ENCODE measurements around the gene RPGR.

The RPGR gene

GRCh38 chrX:38305971-38306370, 21.3 kb downstream of the RPGR start:
- H3K9me3 Mint-ChIP-seq: no peaks in the 10 kb centered on the region
- no peak overlapping the region for H3K27ac Mint-ChIP-seq
- H3K4me1 Mint-ChIP-seq (ENCODE audit: low read depth): no peaks in the 10 kb centered on the region
- no peak for DNase-seq (ENCODE audit: low spot score)
- H3K4me3 Mint-ChIP-seq: no peak overlapping the region
- no peaks in the 10 kb centered on the region for H3K36me3 Mint-ChIP-seq (ENCODE audit: low read depth)
- H3K27me3 Mint-ChIP-seq (ENCODE audit: low read depth): no peaks in the 10 kb centered on the region

GRCh38 chrX:38304010-38304409, 23.3 kb downstream of the RPGR start:
- Mint-ChIP-seq H3K27ac (no peak overlapping the region), H3K9me3 (no peaks in the 10 kb centered on the region), H3K27me3 (ENCODE audit: low read depth) (no peaks in the 10 kb centered on the region), H3K4me1 (ENCODE audit: low read depth) (no peaks in the 10 kb centered on the region), H3K36me3 (ENCODE audit: low read depth) (no peaks in the 10 kb centered on the region), H3K4me3 (no peak overlapping the region)
- no peak for DNase-seq (ENCODE audit: low spot score)

DNA sequence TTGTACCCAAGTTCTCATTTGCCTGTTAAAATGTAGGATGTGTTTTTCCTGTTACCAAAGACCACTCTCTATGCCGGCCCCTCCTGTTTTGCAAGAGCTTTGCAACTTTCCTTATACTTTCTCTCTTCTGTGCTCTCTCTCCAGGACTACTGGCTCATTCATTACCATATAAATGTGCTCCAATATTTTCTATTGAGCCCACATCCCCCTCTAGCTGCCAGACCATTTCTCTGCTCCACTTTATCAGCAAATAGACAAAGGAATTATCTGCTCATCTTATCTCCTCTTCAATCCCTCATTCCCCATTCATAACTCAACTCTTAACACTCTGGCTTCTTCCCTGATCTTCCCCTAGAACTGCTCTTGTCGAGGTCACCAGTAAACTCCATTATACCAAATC, 33.6 kb downstream of the RPGR start:
- DNase-seq (ENCODE audit: low spot score): no peak
- H3K9me3 Mint-ChIP-seq: no peaks in the 10 kb centered on the region
- no peaks in the 10 kb centered on the region for H3K27me3 Mint-ChIP-seq (ENCODE audit: low read depth)
- H3K4me1 Mint-ChIP-seq (ENCODE audit: low read depth): no peaks in the 10 kb centered on the region
- H3K27ac Mint-ChIP-seq: no peak overlapping the region
- no peaks in the 10 kb centered on the region for H3K36me3 Mint-ChIP-seq (ENCODE audit: low read depth)
- no peak overlapping the region for H3K4me3 Mint-ChIP-seq

DNA sequence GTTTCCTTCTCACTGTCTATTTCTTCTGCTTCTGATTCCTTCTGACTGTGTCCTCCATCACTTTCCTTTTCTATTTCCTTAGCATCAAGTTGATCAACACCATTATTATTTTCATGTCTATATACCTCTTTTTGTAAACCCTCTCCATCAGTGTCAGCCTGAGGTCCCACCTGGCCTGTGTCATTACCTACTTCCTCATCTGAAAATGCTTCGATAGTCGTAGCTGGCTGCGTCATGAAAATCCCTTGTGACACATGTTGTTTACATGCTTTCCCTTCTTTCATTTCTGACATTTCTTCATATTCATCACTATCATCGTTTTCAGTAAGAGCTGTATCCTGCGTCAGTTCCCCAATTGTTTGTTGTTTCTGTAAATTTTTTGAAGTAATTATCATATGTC, 39.6 kb downstream of the RPGR start:
- H3K4me1 Mint-ChIP-seq (ENCODE audit: low read depth): no peaks in the 10 kb centered on the region
- no peak overlapping the region for H3K27ac Mint-ChIP-seq
- no peaks in the 10 kb centered on the region for H3K9me3 Mint-ChIP-seq
- no peaks in the 10 kb centered on the region for H3K27me3 Mint-ChIP-seq (ENCODE audit: low read depth)
- no peak for DNase-seq (ENCODE audit: low spot score)
- no peaks in the 10 kb centered on the region for H3K36me3 Mint-ChIP-seq (ENCODE audit: low read depth)
- no peak overlapping the region for H3K4me3 Mint-ChIP-seq

- DNase-seq (ENCODE audit: low spot score): no peak
- no peaks in the 10 kb centered on the region for H3K27me3 Mint-ChIP-seq (ENCODE audit: low read depth)
- no peaks in the 10 kb centered on the region for H3K4me1 Mint-ChIP-seq (ENCODE audit: low read depth)
- no peak overlapping the region for H3K4me3 Mint-ChIP-seq
- no peaks in the 10 kb centered on the region for H3K36me3 Mint-ChIP-seq (ENCODE audit: low read depth)
- H3K9me3 Mint-ChIP-seq: no peaks in the 10 kb centered on the region
- no peak overlapping the region for H3K27ac Mint-ChIP-seq
Measured at GRCh38 chrX:38285649-38286048, 41.7 kb downstream of the RPGR start.

DNA sequence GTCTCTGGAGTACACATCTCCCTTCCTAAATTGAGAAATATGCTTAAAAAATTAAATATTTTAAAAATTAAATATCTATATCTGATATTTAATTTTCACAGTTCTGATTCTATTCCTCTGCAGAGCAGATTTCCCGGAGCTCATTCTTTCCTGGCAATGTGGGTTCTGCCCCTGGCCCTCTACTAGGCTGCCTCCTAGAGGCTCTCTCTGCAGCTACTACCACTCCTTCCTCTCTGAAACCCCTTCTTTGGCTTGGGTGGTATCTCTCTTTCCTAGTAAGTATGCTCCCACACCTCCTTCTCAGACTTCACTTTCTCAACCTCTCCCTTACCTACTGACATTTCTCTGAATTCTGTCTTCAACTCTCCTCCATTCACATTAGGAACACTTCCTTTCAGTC, 45.3 kb downstream of the RPGR start:
- Mint-ChIP-seq H3K9me3 (no peaks in the 10 kb centered on the region), H3K27ac (no peak overlapping the region)
- no peak for DNase-seq (ENCODE audit: low spot score)

GRCh38 chrX:38279188-38279587, 48.1 kb downstream of the RPGR start:
- Mint-ChIP-seq H3K36me3 (ENCODE audit: low read depth) (no peaks in the 10 kb centered on the region), H3K27me3 (ENCODE audit: low read depth) (no peaks in the 10 kb centered on the region), H3K27ac (no peak overlapping the region), H3K4me1 (ENCODE audit: low read depth) (no peaks in the 10 kb centered on the region), H3K9me3 (no peaks in the 10 kb centered on the region), H3K4me3 (no peak overlapping the region)
- DNase-seq (ENCODE audit: low spot score): no peak

More for the DNA sequence above, 45.3 kb downstream of the RPGR start:
- H3K36me3 Mint-ChIP-seq (ENCODE audit: low read depth): no peaks in the 10 kb centered on the region
- no peak overlapping the region for H3K4me3 Mint-ChIP-seq
- H3K27me3 Mint-ChIP-seq (ENCODE audit: low read depth): no peaks in the 10 kb centered on the region
- no peaks in the 10 kb centered on the region for H3K4me1 Mint-ChIP-seq (ENCODE audit: low read depth)

DNA sequence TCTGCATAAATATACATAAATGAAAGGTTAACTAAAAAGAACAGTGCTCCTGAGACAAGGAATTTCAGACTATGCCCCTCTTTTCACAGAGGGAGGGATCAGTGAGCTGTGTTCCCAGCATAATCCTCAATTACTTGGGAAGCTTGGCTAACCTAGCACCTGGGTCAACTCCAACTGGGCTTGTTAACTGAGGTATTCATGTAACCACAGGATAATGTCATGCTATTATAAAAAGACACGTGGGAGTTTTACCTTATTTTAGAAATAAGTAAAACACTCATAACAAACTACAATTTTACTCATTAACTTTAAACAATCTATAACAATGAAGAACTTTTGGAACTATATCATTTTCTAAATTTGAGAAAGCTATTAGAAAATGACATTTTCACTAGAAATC, 48.6 kb downstream of the RPGR start:
- Mint-ChIP-seq H3K27ac (no peak overlapping the region), H3K9me3 (no peaks in the 10 kb centered on the region), H3K27me3 (ENCODE audit: low read depth) (no peaks in the 10 kb centered on the region), H3K4me1 (ENCODE audit: low read depth) (no peaks in the 10 kb centered on the region), H3K36me3 (ENCODE audit: low read depth) (no peaks in the 10 kb centered on the region), H3K4me3 (no peak overlapping the region)
- DNase-seq (ENCODE audit: low spot score): no peak

DNA sequence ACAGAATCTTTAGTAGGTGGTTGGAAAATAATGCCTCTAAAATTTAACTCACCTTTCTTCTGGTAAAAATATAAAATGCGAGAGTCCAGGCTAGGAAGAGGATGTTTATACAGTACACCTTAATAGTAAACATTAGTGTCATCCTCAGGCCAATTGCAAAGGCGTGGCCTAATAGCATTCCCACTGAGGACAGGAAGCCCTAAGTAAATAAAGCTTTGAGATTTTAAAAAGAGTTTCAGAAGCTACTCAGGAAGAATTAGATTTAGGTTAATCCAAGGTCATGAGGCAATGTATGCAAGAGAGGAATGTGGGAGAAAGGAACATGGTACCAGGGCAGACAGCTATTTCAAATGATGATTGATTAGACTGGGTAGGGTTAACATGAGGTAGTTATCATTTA, 49.5 kb downstream of the RPGR start:
- Mint-ChIP-seq H3K36me3 (ENCODE audit: low read depth) (no peaks in the 10 kb centered on the region), H3K27ac (no peak overlapping the region), H3K4me3 (no peak overlapping the region), H3K9me3 (no peaks in the 10 kb centered on the region), H3K27me3 (ENCODE audit: low read depth) (no peaks in the 10 kb centered on the region), H3K4me1 (ENCODE audit: low read depth) (no peaks in the 10 kb centered on the region)
- DNase-seq (ENCODE audit: low spot score): no peak

- Mint-ChIP-seq H3K4me1 (ENCODE audit: low read depth) (no peaks in the 10 kb centered on the region), H3K36me3 (ENCODE audit: low read depth) (no peaks in the 10 kb centered on the region), H3K4me3 (no peak overlapping the region), H3K9me3 (no peaks in the 10 kb centered on the region), H3K27ac (no peak overlapping the region), H3K27me3 (ENCODE audit: low read depth) (no peaks in the 10 kb centered on the region)
- no peak for DNase-seq (ENCODE audit: low spot score)
Measured at GRCh38 chrX:38277136-38277535, 50.2 kb downstream of the RPGR start.

GRCh38 chrX:38276089-38276488, 51.2 kb downstream of the RPGR start:
- Mint-ChIP-seq H3K27me3 (ENCODE audit: low read depth) (no peaks in the 10 kb centered on the region), H3K9me3 (no peaks in the 10 kb centered on the region), H3K36me3 (ENCODE audit: low read depth) (no peaks in the 10 kb centered on the region), H3K4me3 (no peak overlapping the region), H3K27ac (no peak overlapping the region), H3K4me1 (ENCODE audit: low read depth) (no peaks in the 10 kb centered on the region)
- DNase-seq (ENCODE audit: low spot score): no peak

DNA sequence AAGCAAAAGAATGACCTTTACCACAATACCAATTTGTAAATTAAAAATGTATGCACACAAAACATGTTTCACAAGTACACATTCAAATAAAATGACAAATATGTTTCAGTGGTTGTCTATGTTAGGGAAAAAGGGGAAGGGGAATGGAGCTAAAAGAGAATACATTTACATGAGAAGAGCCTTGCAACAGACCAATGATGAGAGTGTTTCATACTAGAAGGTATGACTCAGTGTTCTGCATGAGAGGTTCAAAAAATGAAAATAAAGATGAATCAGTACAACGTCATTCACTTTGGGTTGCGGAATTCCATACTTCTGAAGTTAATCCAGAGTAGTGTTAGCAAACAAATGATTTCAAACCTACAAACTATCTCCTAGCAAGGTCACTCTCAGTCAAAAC, 51.7 kb downstream of the RPGR start:
- Mint-ChIP-seq H3K9me3 (no peaks in the 10 kb centered on the region), H3K4me1 (ENCODE audit: low read depth) (peaks cover 4% of the 10 kb centered on the region), H3K36me3 (ENCODE audit: low read depth) (no peaks in the 10 kb centered on the region), H3K27ac (no peak overlapping the region), H3K4me3 (no peak overlapping the region), H3K27me3 (ENCODE audit: low read depth) (no peaks in the 10 kb centered on the region)
- no peak for DNase-seq (ENCODE audit: low spot score)

DNA sequence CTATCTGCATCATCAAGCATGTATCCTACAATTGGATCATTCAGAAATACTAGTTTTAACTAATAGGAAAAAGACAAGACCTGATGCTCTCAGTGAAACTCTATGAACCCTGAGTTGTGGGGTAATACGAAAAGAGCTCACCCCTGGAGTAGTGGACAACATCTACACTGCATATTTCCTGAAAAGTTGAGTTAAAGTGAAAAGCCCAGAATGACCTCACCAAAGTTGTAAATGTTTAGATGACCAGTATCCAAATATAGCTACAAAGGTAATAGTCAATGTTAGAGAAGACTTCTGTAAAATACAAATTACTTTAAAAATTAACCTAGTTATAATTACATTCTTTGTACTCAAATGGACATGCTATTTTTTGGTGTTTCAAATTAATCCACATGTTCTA, 53.9 kb downstream of the RPGR start:
- Mint-ChIP-seq H3K4me1 (ENCODE audit: low read depth) (peaks cover 5% of the 10 kb centered on the region), H3K27ac (no peak overlapping the region), H3K4me3 (no peak overlapping the region), H3K9me3 (no peaks in the 10 kb centered on the region), H3K36me3 (ENCODE audit: low read depth) (no peaks in the 10 kb centered on the region), H3K27me3 (ENCODE audit: low read depth) (no peaks in the 10 kb centered on the region)
- no peak for DNase-seq (ENCODE audit: low spot score)

GRCh38 chrX:38271154-38271716, 56.1 kb downstream of the RPGR start:
- Mint-ChIP-seq H3K4me1 (ENCODE audit: low read depth) (peaks cover 5% of the 10 kb centered on the region), H3K4me3 (no peak overlapping the region), H3K27me3 (ENCODE audit: low read depth) (no peaks in the 10 kb centered on the region), H3K9me3 (no peaks in the 10 kb centered on the region), H3K27ac (no peak overlapping the region), H3K36me3 (ENCODE audit: low read depth) (no peaks in the 10 kb centered on the region)
- no peak for DNase-seq (ENCODE audit: low spot score)

DNA sequence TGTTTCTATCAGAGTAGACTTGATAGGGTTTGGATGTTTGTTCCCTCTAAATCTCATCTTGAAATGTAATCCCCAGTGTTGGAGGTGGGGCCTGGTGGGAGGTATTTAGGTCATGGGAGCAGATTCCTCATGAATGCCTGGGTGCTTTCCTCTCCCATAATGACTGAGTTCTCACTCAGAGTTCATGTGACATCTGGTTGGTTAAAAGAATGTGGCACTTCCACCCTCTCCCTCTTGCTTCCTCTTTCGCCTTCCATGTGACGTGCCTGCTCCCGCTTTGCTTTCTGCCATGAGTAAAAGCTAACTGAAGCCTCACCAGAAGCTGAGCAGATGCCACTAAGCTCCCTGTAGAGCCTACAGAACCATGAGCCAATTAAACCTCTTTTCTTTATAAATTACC, 59.3 kb downstream of the RPGR start:
- DNase-seq (ENCODE audit: low spot score): no peak
- Mint-ChIP-seq H3K9me3 (no peaks in the 10 kb centered on the region), H3K27me3 (ENCODE audit: low read depth) (no peaks in the 10 kb centered on the region)

More for the DNA sequence above, 59.3 kb downstream of the RPGR start:
- Mint-ChIP-seq H3K4me1 (ENCODE audit: low read depth) (peaks cover 5% of the 10 kb centered on the region), H3K36me3 (ENCODE audit: low read depth) (no peaks in the 10 kb centered on the region), H3K27ac (no peak overlapping the region), H3K4me3 (no peak overlapping the region)

All from T-helper 2 cell treated with Interferon-gamma antibody and Interleukin-4, amounts not matched to agents 5 μg/mL and 100 μg/mL, for 36 hours (primary cell).